HG03520 (cell line): Measurements from ENCODE around the gene EPS8L2.
"Not testable (repeated sequence)": the region's sequence is repeated elsewhere in the genome, so short reads cannot be mapped to it uniquely, and the experiment has no call there.

Source experiments
- ATAC-seq: cut with Tn5 transposase; IDR thresholded peaks from one replicate; pipeline ENCODE4 v1.9.1; 2021; ENCODE audit warnings: mild to moderate bottlenecking, moderate library complexity; ENCODE audit not compliant: unreplicated experiment

The EPS8L2 gene

GRCh38 chr11:689625-690024, 16.4 kb upstream of the EPS8L2 start:
- no peak for ATAC-seq

GRCh38 chr11:690244-690643, 15.8 kb upstream of the EPS8L2 start:
- ATAC-seq, result not testable (repeated sequence)

GRCh38 chr11:690738-691633, 15.0 kb upstream of the EPS8L2 start:
- no peak for ATAC-seq

GRCh38 chr11:691710-692590, 14.1 kb upstream of the EPS8L2 start:
- no peak for ATAC-seq

- ATAC-seq, result no peak
Observed at GRCh38 chr11:692824-693414, 13.1 kb upstream of the EPS8L2 start.

GRCh38 chr11:693415-693831, 12.6 kb upstream of the EPS8L2 start:
- ATAC-seq, result no peak

GRCh38 chr11:693887-694562, 12.0 kb upstream of the EPS8L2 start:
- ATAC-seq, result no peak

GRCh38 chr11:694563-695287, 11.3 kb upstream of the EPS8L2 start, which contains the start of gene DEAF1:
DEAF1 (minus strand) TSS chr11:695222; CDS start chr11:695047, 175 bp downstream.
- ATAC-seq, result peak; percentile 76

GRCh38 chr11:695288-695537, 10.8 kb upstream of the EPS8L2 start:
- no peak for ATAC-seq

- peak; percentile 64 for ATAC-seq
Observed at GRCh38 chr11:695538-696248, 10.3 kb upstream of the EPS8L2 start, which contains the start of gene TMEM80. TMEM80 (plus strand) TSS chr11:695816; CDS start chr11:695828, 12 bp downstream.

- ATAC-seq, result no peak
Observed at GRCh38 chr11:696955-697491, 9.0 kb upstream of the EPS8L2 start.

GRCh38 chr11:697811-698311, 8.2 kb upstream of the EPS8L2 start:
- no peak for ATAC-seq

GRCh38 chr11:698493-699115, 7.4 kb upstream of the EPS8L2 start:
- no peak for ATAC-seq

- ATAC-seq, result no peak
Observed at GRCh38 chr11:699116-699508, 6.9 kb upstream of the EPS8L2 start.

GRCh38 chr11:699753-700152, 6.3 kb upstream of the EPS8L2 start:
- ATAC-seq, result no peak

GRCh38 chr11:701741-702461, 4.1 kb upstream of the EPS8L2 start:
- no peak for ATAC-seq

GRCh38 chr11:702462-703461, 3.3 kb upstream of the EPS8L2 start:
- no peak for ATAC-seq
